Stimulated activated CD4-positive, alpha-beta T cell treated with anti-CD3 and anti-CD28 coated beads, Interleukin-15, amount 100 ng/mL, for 1 hour (primary cell): ENCODE results near the gene ALX4.

Experiments
- DNase-seq, 2 donors: peaks; one replicate each; pipeline ENCODE4 v3.0.0-alpha.2; 2020; ENCODE audit warnings: low read depth in 1 of 2, low spot score in 1 of 2

Gene ALX4

DNA sequence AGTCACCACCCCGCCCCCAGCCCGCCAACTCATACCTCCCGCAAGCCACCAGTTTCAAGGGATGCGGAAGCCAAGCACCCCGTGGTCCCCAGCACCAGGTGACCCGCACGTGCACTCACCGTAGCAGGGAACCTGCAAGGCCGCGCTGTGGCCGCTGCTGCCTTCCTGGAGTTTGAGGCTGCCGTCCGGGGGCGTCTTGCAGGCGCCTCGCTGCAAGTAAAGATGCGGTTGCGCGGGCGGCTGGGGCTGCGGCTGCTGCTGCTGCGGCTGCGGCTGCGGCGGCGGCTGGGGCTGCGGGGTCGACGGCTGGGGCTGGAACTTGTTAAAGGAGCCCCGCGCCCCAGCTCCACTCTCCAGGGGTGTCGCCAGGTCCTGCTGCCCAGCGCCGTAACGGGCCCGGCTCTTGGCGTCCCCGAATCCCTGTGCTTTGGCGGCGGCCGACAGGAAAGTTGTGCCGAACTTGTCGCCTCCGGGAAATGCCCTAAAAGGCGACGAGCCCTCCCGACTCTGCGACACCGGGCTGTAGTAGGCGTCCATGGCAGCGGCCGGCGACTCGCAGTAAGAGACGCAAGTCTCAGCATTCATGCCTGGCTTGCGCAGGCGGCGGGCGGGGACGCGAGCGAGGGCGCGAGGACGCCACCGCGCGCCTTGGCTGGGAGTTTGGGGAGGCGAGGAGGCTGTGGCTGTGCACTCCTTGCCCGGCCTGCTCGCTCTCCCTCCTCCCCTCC is at the start of gene ALX4:
ALX4 (minus strand) TSS at position 662 of the 728 bp plus-strand sequence; CDS start at position 585, 77 bp downstream.
- DNase-seq, result no peak

DNA sequence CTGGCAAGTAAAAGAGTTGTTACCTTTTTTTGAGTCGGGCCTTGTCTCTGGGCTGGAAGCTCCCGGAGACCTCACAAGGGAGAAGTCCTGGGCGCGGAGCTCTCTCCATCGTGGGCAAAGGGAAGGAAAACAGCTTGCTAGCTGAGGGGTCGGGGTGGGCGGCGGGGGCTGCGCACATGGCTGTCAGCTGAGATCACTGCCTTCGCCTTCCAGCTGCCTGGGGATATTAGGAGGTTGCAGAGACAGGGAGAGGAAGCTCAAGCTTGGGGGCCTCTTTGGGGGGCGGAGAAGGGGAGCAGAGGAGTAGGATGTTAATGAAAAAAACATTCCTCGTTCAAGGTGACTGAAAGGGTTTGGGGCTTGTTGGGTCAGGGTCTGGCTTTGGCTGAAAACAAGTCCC is 49.2 kb upstream of the ALX4 start:
- no peak for DNase-seq

DNA sequence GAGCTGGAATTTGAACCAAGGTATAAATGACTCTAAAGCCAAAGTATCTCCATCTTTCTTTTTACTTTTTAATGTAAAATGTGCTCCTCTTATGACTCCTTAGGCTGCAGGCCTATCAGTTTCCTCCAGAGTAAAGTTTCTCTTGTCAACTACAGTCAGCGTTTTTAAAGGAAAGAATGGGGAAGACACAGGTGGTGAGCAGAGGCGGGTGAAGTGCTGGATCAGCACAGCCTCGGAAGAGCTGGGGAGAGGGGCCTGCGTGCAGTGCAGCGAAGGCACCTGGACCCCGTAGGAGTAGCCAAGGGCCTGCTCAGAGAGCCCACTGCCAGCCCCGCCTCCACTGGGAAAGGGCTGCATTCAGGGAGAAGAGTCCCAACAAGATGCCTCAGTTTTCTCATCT is 48.8 kb upstream of the ALX4 start:
- no peak for DNase-seq

DNA sequence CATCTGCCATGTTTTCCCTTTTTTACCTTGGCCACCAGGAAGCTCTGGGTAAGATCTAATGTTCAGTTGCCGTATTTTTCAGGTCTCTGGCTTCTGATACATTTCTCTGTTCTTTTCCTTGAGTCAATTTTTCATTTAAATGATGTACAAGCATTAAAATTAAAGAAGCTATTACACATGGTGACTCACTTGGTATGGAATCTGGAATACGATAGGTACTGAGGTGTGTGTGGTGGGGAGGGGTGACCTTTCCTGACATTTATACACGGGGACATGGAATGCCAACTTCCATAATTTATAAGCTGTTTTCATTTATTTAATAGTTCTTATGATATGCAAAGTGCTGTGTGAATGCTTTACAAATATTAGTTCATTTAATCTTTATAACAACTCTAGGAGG is 47.8 kb upstream of the ALX4 start:
- DNase-seq, result no peak

DNA sequence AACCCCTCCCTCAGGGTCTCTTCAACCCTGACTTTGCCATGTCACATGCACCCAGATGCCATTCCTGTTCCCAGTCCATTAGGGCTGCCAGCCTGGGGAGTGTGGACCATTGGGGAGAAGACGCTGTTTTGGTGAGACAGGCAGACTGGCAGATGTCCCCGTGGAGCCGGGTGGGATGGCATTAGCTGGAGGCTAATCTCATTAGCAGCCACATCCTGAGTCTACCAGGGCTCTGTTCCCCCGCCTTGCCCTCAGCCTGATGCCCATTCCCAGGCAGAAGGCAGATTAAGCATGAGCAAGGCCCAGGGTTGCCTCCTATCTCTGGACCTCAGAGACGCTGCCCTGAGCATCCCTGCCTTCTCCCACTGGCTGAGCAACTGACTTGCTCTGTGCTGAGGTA is 46.4 kb upstream of the ALX4 start:
- DNase-seq, result no peak

DNA sequence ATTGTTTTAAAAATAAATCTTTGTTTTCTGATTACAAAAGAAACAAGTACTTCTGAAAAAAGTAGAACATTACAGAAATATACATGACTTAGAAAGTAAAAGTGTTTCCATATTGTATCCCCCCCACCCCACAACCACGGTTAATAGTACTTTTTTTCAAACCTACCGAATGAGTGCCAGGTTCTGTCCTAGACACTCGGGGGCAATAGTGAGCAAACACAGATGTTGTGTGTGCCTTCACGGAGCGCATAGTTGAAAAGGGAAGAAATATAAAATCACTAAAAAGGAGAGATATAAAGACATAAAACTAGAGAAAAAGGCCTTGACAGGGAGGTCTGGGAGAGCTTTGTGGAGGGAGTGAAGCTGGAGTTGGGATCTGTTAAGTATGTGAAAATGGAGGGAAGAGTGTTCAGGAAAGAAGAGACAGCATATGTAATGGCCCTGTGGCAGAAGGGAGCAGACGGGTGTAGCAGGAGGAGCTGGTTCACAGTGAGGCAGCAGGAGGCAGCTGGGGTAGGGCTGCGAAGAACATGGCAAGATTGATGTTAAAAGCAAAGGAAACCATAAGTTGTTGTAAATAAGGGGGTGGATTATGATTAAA is 42.1 kb upstream of the ALX4 start:
- no peak for DNase-seq

DNA sequence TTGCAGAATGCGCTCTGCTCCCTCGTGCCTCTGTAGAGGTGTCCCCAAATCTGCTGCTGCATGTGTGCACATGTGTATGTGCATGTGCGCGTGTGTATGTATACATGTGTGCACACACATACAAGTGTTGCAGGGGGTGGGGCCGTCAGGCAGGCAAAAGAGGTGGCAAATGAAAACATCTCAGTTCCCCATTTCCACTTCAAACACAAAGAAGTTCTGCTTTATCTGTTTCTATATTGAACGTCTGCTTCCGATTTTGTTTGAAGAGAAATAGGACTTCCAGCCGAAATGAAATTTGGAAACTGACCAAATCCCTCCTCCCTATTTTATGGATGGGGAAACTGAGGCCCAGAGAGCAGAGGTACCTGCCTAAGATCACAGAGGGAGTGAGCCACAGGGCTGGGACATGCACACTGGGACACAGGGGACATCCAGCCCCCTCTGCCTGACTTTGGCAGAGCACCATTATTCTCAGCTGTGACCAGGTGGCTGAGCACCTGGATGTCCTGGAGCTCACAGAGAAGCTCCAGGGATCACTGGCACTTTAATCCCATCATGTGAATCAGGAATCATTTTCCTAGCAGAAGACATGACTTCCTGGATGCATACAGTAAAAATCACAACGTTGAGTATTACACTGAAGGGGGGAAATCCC is 41.2 kb upstream of the ALX4 start:
- DNase-seq, result no peak

DNA sequence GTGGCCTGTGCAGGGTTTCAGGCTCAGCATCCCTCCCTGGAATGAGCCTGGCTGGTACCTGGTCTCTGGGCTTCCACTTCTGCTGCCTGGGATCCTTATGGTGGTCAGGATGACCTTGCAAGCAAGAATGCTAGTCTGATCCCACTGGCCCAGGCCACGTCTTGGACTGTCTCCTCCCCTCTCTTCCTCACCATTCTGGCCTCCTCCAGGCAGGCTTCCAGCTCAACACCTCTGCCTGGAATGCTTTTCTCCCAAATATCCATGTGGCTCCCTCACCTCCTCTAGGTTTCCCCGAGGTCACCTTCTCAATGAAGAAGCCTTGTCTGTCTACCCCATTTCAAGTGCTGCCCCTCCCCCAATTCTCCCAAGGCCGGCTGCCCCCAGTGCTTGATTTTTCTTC is 39.4 kb upstream of the ALX4 start:
- no peak for DNase-seq

DNA sequence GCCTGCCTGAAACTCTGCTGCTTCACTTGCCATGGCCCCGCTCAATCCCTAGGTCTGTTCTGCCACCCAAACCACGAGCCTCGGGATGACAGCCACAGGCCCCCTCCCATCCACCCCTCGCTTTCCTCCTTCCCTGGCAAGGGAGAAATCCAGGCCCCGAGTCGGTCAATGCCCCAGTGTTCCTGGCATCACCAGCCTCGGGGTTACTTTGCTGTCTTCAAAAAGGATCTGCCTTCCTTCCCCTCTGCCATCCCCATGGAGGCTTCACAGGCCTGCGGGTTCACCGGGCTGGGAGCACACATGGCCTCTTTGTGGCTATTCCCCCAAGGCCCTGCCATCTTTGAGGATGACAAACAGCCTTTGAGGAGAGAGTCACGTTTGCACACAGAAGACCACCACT is 38.8 kb upstream of the ALX4 start:
- DNase-seq, result no peak

DNA sequence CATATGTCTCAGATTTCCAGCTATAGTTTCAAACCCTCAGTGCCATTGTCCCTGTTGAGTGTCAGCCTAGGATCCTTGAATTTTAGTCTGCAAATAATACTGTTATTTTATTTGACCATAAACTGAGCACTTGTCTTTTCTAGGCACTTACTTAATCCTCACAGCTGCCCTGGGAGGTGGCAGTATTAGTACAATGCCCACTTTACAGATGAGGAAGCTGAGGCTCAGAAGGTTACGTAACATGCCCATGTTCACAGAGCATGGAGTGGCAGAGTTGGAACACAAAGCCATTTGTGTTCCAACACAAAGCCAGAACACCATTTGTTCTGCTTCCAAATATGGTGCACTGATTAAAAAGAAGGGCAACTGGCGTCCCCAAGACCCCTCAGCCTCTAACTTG is 38.2 kb upstream of the ALX4 start:
- DNase-seq, result no peak

DNA sequence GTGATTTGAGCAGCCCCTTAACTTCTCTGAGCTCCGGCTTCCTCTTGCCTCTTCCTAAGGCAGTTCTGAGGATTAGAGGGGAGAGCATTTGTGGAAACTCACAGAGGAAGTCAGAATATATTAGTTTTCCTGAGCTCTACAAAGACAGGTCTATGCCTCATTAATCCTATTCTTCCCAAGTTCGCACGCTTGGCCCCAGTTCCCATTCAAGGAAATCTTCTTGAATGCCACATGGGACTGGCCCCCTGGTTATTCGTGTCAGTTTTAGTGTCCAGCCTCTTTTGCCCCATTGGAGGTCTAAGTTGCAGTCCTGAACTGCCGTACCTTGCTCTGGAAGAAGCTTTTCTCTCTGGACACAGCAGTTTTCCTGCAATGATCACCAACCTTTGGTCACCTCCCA is 37.6 kb upstream of the ALX4 start:
- no peak for DNase-seq

DNA sequence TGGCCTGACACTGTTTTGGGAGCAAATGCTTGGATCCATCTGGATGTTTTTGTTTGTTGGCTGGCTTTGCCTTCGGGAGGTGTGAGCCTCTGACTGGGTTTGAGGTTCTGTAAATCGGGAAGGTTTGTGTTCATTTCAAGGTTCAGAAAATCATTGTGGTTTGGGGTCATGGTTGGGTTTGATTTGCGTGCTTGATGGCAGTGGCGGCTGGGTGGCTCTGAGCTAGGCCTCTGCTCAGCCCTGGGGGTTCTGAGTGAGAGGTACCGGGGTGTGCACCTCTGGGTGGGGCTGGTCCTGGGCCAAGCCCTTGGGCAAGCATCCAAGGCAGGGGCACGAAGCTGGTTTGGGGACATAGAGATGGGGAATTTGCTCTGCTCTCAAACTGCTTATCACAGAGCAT is 37.0 kb upstream of the ALX4 start:
- no peak for DNase-seq

DNA sequence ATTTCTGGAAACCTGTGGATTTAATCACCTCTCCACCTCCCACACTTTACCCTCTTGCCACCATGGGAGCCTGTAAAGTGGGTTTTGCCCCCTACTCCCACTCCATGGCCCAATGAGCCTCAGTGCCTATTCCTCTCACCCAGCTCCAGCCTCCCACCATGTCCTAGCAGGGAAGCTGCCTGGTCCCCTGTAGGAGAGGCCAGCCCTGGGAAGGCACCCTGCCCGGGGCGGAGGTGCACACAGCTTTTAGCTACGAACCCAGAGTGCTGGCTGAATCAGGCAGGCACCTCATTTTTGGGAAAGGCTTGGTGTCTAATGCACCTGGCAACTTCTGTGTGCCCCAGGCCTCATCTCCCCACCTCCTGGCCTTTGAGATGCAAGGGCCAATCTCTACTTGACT is 35.8 kb upstream of the ALX4 start:
- DNase-seq, result no peak

DNA sequence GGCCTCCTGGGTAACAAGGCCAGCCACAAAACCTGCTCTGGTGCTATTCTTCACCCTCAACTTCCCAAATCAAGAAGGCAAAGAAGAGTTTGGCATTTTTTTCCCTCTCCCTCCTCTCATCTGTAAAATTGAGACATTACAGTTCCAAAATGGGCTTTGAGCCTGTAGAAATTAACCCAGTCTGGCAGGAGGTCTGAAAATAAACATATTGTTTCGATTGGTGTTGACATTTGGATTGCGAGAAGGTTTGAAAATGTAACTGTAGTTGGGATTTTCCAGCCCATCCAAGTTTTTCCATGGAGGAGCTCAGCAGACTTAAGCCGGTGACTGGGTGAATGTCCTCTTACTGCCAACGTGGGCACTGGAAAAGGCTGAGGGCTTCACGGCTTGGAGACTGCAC is 35.0 kb upstream of the ALX4 start:
- DNase-seq, result no peak

DNA sequence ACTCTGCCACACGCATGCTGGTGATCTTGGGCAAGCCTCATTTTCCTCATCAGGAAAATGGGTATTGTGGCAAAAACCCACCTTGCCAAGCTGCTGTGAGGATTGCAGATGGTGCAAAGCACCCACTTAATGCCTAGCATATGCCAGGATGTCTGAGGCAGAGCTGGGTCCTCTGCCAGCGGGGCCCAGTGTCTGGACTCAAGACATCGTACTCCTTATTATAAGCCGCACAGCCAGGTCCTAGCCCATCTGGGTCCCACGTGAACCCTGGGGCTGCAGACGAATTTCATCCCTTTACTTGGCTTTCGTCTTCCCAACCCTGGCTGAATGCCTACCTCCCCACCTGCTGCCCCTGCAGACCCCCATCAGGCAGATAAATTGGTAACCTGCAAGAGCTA is 34.5 kb upstream of the ALX4 start:
- no peak for DNase-seq

DNA sequence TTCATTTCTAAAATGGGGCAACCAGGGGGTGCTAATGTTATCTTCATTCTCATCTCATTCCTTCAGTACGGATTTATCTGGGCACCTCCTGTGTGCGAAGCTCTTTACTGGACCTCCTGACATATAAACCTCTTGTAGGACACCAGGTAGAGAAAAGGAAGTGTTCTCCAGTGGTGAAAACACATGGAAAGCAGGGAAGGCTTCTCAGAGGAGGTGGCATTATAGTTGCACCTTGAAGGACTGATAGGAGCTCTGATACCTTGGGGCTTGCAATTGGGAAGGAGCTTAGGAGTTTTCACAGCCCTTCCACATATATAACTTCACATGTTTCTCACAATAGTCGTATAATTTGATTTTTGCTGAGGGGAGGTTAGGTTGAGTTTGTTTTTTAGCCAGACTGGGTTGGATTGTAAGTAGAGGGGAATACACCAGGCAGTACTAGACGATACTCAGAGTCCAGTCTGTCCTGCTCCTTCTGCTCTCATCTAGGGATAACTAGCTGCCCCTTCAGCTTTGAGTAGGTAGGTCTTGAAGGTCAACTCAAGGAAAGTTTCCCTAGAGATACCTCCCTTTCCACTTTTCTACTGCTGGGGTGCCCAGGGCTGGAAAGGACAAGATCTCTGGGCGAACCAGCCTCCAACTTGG is 34.0 kb upstream of the ALX4 start:
- no peak for DNase-seq

DNA sequence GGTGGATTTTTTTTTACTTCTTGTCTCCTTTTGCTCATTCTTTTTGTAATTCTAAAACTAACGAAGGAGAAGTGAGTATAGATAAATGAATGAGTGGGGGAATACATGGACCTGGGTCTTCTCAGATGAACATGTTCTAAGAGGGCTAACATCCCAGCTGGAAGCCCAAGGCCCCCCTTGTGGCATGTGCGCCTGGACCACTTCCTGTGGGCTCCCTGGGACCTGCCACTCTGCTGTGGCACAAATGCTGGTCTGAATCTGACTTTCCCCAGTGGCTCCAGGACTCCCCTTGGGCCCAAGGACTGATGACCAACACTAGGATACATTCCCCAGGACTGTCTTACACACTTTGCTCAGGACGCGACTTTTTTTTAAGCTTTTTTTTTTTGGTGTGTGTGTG is 32.7 kb upstream of the ALX4 start:
- no peak for DNase-seq

DNA sequence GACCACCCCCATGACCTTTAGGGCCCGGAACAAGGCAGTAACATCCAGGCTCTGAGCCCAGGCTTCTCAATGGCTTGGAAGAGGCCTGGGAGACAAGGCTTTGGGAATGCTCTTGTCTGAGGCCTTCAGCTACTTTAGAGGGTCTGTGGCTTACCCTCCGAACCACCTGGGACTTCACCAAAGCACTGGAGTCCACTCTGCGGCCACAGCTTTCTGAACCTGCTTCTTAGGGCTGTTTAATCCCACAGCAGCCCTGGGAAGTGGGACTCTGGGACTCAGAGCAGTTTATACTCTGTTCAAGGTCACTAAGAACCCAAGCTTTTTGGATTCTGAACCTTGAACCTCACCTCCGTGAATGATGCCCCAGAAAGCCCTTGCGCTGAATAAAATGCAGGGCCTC is 30.7 kb upstream of the ALX4 start:
- no peak for DNase-seq

DNA sequence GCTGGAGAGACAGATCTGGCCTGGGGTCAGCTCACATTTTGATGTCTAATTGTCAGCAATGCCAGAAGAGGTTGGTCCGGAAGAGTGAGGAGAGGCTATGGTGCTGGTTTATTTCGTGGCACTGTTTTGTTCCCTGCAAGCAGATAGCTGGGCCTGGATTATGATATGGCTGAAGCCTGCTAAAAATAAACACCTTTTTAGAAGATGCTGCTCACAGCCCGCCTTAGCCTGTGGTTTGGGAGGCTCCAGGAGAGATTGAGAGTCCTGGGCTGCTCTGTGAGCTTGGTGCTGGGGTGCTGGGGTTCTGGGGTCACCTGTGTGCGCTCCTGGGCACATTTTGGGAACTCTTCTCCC is 29.6 kb upstream of the ALX4 start:
- no peak for DNase-seq

DNA sequence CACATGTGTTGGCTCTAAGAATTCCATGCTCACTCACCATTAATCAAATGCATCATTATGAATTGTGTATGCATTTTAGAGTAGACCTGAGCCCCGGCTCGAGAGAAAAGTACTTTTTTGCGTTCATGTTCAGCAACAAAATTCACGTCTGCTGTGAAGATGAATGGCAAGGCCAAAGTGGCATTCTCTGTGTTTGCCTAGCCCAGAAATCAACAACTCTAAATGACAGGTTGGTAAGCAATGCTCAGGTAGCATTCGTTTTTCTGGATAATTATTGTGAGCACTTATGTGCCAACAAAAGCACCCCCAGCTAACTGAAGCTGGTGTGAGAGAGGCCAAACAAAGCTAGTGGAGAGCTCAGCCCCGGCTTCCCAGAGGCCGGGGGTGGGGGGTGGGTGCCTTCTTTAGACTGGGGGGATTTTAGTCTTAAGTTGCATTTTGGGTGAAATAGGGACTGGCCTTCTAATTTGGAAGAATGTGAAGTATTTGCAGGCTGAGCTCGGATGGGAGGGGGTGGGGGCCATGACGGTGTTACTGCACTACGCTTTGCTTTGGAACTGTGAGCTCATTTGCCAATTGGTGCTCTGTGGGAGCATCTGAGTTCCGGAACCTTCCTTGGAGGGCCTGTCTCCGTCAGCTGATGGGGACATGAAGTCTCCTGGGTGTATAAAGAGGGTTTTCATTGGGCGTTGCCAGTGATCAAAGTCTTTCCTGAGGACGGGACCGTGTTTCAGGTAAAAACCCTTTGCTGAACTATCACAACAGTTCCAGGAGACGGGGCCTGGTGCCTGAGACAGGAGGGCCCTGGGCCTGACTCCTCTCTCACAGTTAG is 29.0 kb upstream of the ALX4 start:
- DNase-seq, result no peak

DNA sequence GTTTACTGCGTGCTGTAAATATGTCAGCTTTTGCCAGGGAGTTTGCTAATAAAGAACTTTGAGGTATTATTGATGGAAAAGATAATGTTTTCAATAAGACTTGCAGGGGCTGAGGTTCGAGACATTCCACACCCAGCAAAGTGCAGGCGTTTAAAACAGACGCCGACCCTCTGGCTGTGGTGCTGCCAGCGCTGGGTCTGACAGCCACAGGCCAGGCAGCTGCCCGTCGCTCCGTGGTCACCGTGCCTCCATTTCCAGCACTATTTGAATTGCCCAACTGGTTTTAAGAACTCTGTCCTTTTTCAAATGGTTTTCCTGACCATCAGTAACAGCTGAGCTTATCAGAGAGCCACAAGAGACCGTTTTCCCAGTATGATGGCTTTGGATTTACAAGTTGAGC is 28.1 kb upstream of the ALX4 start:
- DNase-seq, result no peak
